Mesendoderm (in vitro differentiated cells): ENCODE results near the gene ILDR2.

ENCODE experiments used
- DNase-seq: peaks from one replicate; pipeline ENCODE4 v3.0.0; 2013
- H2AK5ac ChIP-seq: 2 replicates; pipeline ENCODE4 v1.6.1; 2013; ENCODE audit warnings: low read length, inconsistent platforms
- H2BK120ac ChIP-seq: 2 replicates; pipeline ENCODE4 v1.6.1; 2013; ENCODE audit warnings: low read depth, mild to moderate bottlenecking, low read length, moderate library complexity, mixed read lengths
- H2BK15ac ChIP-seq: replicated peaks from 2 replicates; pipeline ENCODE4 v1.6.1; 2013; ENCODE audit warnings: low read depth, mild to moderate bottlenecking, moderate library complexity
- H2BK5ac ChIP-seq: 2 replicates; pipeline ENCODE4 v1.6.1; 2013; ENCODE audit warnings: low read length, inconsistent platforms
- H3K18ac ChIP-seq: 2 replicates; pipeline ENCODE4 v1.6.1; 2013; ENCODE audit warnings: mild to moderate bottlenecking, low read length, mixed read lengths
- H3K23ac ChIP-seq: one replicate; pipeline ENCODE4 v1.6.1; 2013; ENCODE audit warnings: low read length
- H3K27ac ChIP-seq: 2 replicates; pipeline ENCODE4 v1.5.1; 2013; ENCODE audit warnings: low read depth, mild to moderate bottlenecking, inconsistent platforms, low read length, moderate library complexity
- H3K27me3 ChIP-seq: 2 replicates; pipeline ENCODE4 v1.6.1; 2013; ENCODE audit warnings: low read length, control low read depth, mild to moderate bottlenecking, inconsistent platforms; ENCODE audit not compliant: insufficient read depth, poor library complexity
- H3K36me3 ChIP-seq: 2 replicates; pipeline ENCODE4 v1.6.1; 2013; ENCODE audit warnings: low read length, inconsistent platforms; ENCODE audit not compliant: control insufficient read depth, insufficient read depth
- H3K4ac ChIP-seq: one replicate; pipeline ENCODE4 v1.6.1; 2013; ENCODE audit warnings: low read depth, mild to moderate bottlenecking, low read length, moderate library complexity
- H3K4me1 ChIP-seq: 2 replicates; pipeline ENCODE4 v1.6.1; 2013; ENCODE audit warnings: low read depth, low read length, inconsistent platforms; ENCODE audit not compliant: control insufficient read depth
- H3K4me2 ChIP-seq: 2 replicates; pipeline ENCODE4 v1.6.1; 2013; ENCODE audit warnings: low read length
- H3K4me3 ChIP-seq: 2 replicates; pipeline ENCODE4 v1.5.1; 2013; ENCODE audit warnings: mild to moderate bottlenecking, low read length
- H3K56ac ChIP-seq: one replicate; pipeline ENCODE4 v1.6.1; 2013; ENCODE audit warnings: low read length
- H3K79me1 ChIP-seq: 2 replicates; pipeline ENCODE4 v1.6.1; 2013; ENCODE audit warnings: low read length, inconsistent platforms
- H3K79me2 ChIP-seq: 2 replicates; pipeline ENCODE4 v1.6.1; 2013; ENCODE audit warnings: mild to moderate bottlenecking, low read length; ENCODE audit not compliant: control insufficient read depth, insufficient read depth
- H3K9ac ChIP-seq: 2 replicates; pipeline ENCODE4 v1.6.1; 2013; ENCODE audit warnings: low read length, inconsistent platforms
- H4K5ac ChIP-seq: one replicate; pipeline ENCODE4 v1.6.1; 2013; ENCODE audit warnings: low read length
- H4K8ac ChIP-seq: one replicate; pipeline ENCODE4 v1.6.1; 2013; ENCODE audit warnings: low read depth, mild to moderate bottlenecking, control low read depth, low read length, moderate library complexity
- WGBS: extraction: QIAGEN DNeasy Blood & Tissue Kit; methylation state at CpG from one replicate; pipeline ENCODE4 v1.1.7; 2013; ENCODE audit warnings: low lambda C conversion rate, missing lambda C conversion rate; ENCODE audit not compliant: insufficient coverage; ENCODE audit errors: extremely low coverage; 5-methylcytosine and 5-hydroxymethylcytosine counted together
- small RNA-seq: library from polyadenylated mRNA; stranded (forward); fragments of <200 nt; extraction: miRNeasy Mini kit (QIAGEN cat#:217004); gene quantifications from one replicate; pipeline ENCODE3, GENCODE V24; 2013; ENCODE audit not compliant: insufficient read depth

ILDR2 gene

DNA sequence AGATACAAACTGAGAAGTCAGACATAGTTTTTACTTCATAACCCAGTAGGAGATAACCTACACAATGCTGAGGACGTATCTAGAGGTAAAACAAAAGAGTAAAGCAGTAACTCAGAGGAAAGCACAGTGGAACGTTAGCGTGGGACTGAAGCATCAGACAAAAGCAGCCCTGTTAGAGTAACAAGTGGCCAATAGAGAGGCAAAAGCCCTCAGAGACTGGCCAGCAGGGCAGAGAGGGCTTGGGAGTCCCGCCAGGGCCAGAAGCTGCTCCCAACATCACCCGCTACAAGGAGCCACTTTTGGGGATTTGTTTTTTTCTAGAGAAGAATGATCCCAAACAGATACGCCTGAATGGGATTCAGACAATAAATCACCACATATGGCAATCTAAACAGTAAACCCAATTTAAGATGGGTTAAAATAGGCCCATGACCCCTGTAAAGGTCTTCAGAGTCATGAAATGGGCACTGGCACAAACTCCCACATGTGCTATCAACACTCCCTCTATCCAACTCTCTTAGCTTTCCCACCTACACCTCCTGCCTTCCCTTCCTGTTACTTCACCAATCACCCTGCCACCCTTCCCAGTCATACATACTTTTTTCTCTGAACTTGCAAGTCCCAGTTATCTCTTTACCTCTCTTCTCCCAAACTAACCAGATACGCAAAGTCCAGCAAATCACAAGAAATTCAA, 116.5 kb downstream of the ILDR2 start:
- H3K27ac ChIP-seq: no peak overlapping the region
- H3K36me3 ChIP-seq: no peaks in the 10 kb centered on the region
- no peaks in the 10 kb centered on the region for H3K79me2 ChIP-seq
- H3K56ac ChIP-seq: no peak overlapping the region
- no CpG with 5 or more reads among the region's 7 CpGs for whole genome bisulfite sequencing
- H3K4me2 ChIP-seq: no peak overlapping the region
- no peak overlapping the region for H4K8ac ChIP-seq
- peaks cover 4% of the 10 kb centered on the region for H3K4me1 ChIP-seq
- no peak overlapping the region for H3K4me3 ChIP-seq
- no peak overlapping the region for H2BK120ac ChIP-seq
- no peak overlapping the region for H3K9ac ChIP-seq
- no peak overlapping the region for H2AK5ac ChIP-seq
- peaks cover 3% of the 10 kb centered on the region for H3K79me1 ChIP-seq
- no peak overlapping the region for H3K18ac ChIP-seq
- no peak overlapping the region for H2BK5ac ChIP-seq
- no peak for DNase-seq
- no peak overlapping the region for H4K5ac ChIP-seq
- H3K23ac ChIP-seq: no peak overlapping the region
- H2BK15ac ChIP-seq: no peak overlapping the region
- no peak overlapping the region for H3K4ac ChIP-seq
- no peaks in the 10 kb centered on the region for H3K27me3 ChIP-seq

Small RNAs within 50 kb of the gene (small RNA-seq; reads per million reads assigned to genes)
- gene RNA5SP65: 1.6 reads per million
